Calu3 (cell line): ENCODE measurements around the gene SETD9. TPM values are rescaled to one million over a fixed set of nuclear protein-coding genes. Genes with fewer than 3 reads are reported as not detected.

Experiments
- Bru-seq: library from RNA; stranded (reverse); fragments of 400-500 nt; gene quantifications from one replicate; lab custom pipeline; 2021; lab: Mats Ljungman, UMichigan
- BruChase-seq, 2 experiments: library from RNA; stranded (reverse); fragments of 400-500 nt; gene quantifications; one replicate each; lab custom pipeline; 2021; lab: Mats Ljungman, UMichigan
- BruUV-seq: library from RNA; stranded (reverse); fragments of 400-500 nt; replicated peaks from 2 replicates; lab custom pipeline; 2021; lab: Mats Ljungman, UMichigan
- CTCF ChIA-PET: fragments of 300-600 bp; sonication (Branson Sonifier 250); formaldehyde crosslinking; loops from one replicate; lab custom pipeline; 2022; ENCODE audit warnings: antibody characterized with exemption; lab: Charles Lee
- DNase-seq: peaks from one replicate; pipeline ENCODE4 v3.0.0; 2022
- H3K27ac Mint-ChIP-seq: one replicate; pipeline ENCODE4 v1.8.0; 2022; ENCODE audit warnings: mixed read lengths; ENCODE audit not compliant: unreplicated experiment
- H3K27me3 Mint-ChIP-seq: one replicate; pipeline ENCODE4 v1.8.0; 2022; ENCODE audit warnings: mixed read lengths; ENCODE audit not compliant: unreplicated experiment
- H3K36me3 Mint-ChIP-seq: one replicate; pipeline ENCODE4 v1.8.0; 2022; ENCODE audit warnings: mild to moderate bottlenecking, moderate library complexity, mixed read lengths; ENCODE audit not compliant: insufficient read depth, unreplicated experiment
- H3K4me1 Mint-ChIP-seq: one replicate; pipeline ENCODE4 v1.8.0; 2022; ENCODE audit warnings: mild to moderate bottlenecking, low read depth, mixed read lengths; ENCODE audit not compliant: unreplicated experiment
- H3K4me3 Mint-ChIP-seq: one replicate; pipeline ENCODE4 v1.8.0; 2022; ENCODE audit warnings: mild to moderate bottlenecking, low read depth, moderate library complexity, mixed read lengths; ENCODE audit not compliant: unreplicated experiment
- H3K9me3 Mint-ChIP-seq: one replicate; pipeline ENCODE4 v1.8.0; 2022; ENCODE audit warnings: low read depth, mixed read lengths; ENCODE audit not compliant: unreplicated experiment
- intact Hi-C: fragments of 100-400 bp; cut with micrococcal nuclease; formaldehyde crosslinking; loops from one replicate; pipeline ENCODE4 v1.10.0; 2022; ENCODE audit not compliant: unreplicated experiment
- long read RNA-seq: library from polyadenylated mRNA; stranded (forward); transcript quantifications from one replicate; pipeline ENCODE4 v2.0.0, GENCODE V29; 2022
- total RNA-seq: library from RNA; stranded (reverse); gene quantifications from 2 replicates; pipeline ENCODE4 v1.2.3, GENCODE V29; 2022
- TF ChIP-seq, protein P1 (sequence below): fragments of 200-600 bp; IDR thresholded peaks from one replicate; pipeline ENCODE4 v1.8.0; 2022; ENCODE audit warnings: antibody characterized with exemption; ENCODE audit not compliant: unreplicated experiment

The SETD9 gene
- total RNA-seq (11.1 and 11.9 TPM in 2 replicates), Bru-seq, nascent RNA (percentile 60 among the genes with signal in this experiment), BruChase-seq, experiment 1, labeled RNA remaining after a 6-hour chase (percentile 56 among the genes with signal in this experiment), BruChase-seq, experiment 2, labeled RNA remaining after a 2-hour chase (percentile 48 among the genes with signal in this experiment)
- long read RNA-seq, partial matches to known transcripts: 0 of 12 reads
- long read RNA-seq, other reads (novel, unspliced or antisense): 2 of 12 reads

- peak within 1 kb of the TSS; percentile 97 for H3K27ac Mint-ChIP-seq
- H3K9me3 Mint-ChIP-seq: no peaks in the 10 kb centered on the region
- H3K36me3 Mint-ChIP-seq: peaks cover 26% of the 10 kb centered on the region
- TF ChIP-seq, protein P1, sequence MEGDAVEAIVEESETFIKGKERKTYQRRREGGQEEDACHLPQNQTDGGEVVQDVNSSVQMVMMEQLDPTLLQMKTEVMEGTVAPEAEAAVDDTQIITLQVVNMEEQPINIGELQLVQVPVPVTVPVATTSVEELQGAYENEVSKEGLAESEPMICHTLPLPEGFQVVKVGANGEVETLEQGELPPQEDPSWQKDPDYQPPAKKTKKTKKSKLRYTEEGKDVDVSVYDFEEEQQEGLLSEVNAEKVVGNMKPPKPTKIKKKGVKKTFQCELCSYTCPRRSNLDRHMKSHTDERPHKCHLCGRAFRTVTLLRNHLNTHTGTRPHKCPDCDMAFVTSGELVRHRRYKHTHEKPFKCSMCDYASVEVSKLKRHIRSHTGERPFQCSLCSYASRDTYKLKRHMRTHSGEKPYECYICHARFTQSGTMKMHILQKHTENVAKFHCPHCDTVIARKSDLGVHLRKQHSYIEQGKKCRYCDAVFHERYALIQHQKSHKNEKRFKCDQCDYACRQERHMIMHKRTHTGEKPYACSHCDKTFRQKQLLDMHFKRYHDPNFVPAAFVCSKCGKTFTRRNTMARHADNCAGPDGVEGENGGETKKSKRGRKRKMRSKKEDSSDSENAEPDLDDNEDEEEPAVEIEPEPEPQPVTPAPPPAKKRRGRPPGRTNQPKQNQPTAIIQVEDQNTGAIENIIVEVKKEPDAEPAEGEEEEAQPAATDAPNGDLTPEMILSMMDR: no peak
- peak; percentile 99 for DNase-seq
- BruUV-seq: TSS peak; percentile 80
- CTCF ChIA-PET: interaction anchor here (0.8 to 2.0 kb wide), 6 partner anchors 9 to 639 kb away, joined by 3 to 6 read pairs (median 4); no protein-coding TSS in a partner anchor
- no peaks in the 10 kb centered on the region for H3K27me3 Mint-ChIP-seq
- peak within 1 kb of the TSS; percentile 98 for H3K4me3 Mint-ChIP-seq
- intact Hi-C loops: no loop called here
- peaks cover 10% of the 10 kb centered on the region for H3K4me1 Mint-ChIP-seq
Measured at GRCh38 chr5:56909294-56910209, at the start of gene SETD9. Gene SETD9 (plus strand): TSS chr5:56909596. CDS start chr5:56909646, 50 bp downstream.

- DNase-seq: no peak
- CTCF ChIA-PET: interaction anchor here (0.6 kb wide), 1 partner anchor 108 kb away, joined by 4 read pairs; no protein-coding TSS in a partner anchor
- peaks cover 26% of the 10 kb centered on the region for H3K36me3 Mint-ChIP-seq
Measured at GRCh38 chr5:56861893-56862485, 47.4 kb upstream of the SETD9 start.

GRCh38 chr5:56862909-56863308 lies 46.5 kb upstream of the SETD9 start:
- no peaks in the 10 kb centered on the region for H3K4me1 Mint-ChIP-seq

More at GRCh38 chr5:56861893-56862485, 47.4 kb upstream of the SETD9 start:
- H3K9me3 Mint-ChIP-seq: no peaks in the 10 kb centered on the region
- H3K4me3 Mint-ChIP-seq: no peak overlapping the region
- no peaks in the 10 kb centered on the region for H3K4me1 Mint-ChIP-seq
- TF ChIP-seq, protein P1: no peak
- BruUV-seq: no TSS peak
- intact Hi-C loops: no loop called here
- no peaks in the 10 kb centered on the region for H3K27me3 Mint-ChIP-seq
- no peak overlapping the region for H3K27ac Mint-ChIP-seq

More at GRCh38 chr5:56862909-56863308, 46.5 kb upstream of the SETD9 start:
- no TSS peak for BruUV-seq
- CTCF ChIA-PET: no interaction called here
- H3K27ac Mint-ChIP-seq: no peak overlapping the region
- no peaks in the 10 kb centered on the region for H3K9me3 Mint-ChIP-seq
- TF ChIP-seq, protein P1: no peak
- intact Hi-C loops: no loop called here
- H3K36me3 Mint-ChIP-seq: peaks cover 30% of the 10 kb centered on the region
- H3K4me3 Mint-ChIP-seq: no peak overlapping the region
- H3K27me3 Mint-ChIP-seq: no peaks in the 10 kb centered on the region
- no peak for DNase-seq
